NCI-H82 treated with DMSO at 0.1 percent for 48 hours (cell line): ENCODE data around the gene PLEKHJ1.

ENCODE experiments used
- DNase-seq: peaks from one replicate; lab custom pipeline; 2025; ENCODE audit not compliant: unreplicated experiment; lab: John Stamatoyannopoulos, UW

The PLEKHJ1 gene

GRCh38 chr19:2223959-2224358 is 12.2 kb downstream of the PLEKHJ1 start:
- DNase-seq: no peak

GRCh38 chr19:2223391-2223790 is 12.7 kb downstream of the PLEKHJ1 start:
- no peak for DNase-seq

- no peak for DNase-seq
These were observed 14.2 kb downstream of the PLEKHJ1 start for GRCh38 chr19:2221918-2222317.

GRCh38 chr19:2221250-2221831 is 14.8 kb downstream of the PLEKHJ1 start:
- no peak for DNase-seq

- no peak for DNase-seq
These were observed 16.4 kb downstream of the PLEKHJ1 start for GRCh38 chr19:2219726-2220125.

- DNase-seq: no peak
These were observed 18.5 kb downstream of the PLEKHJ1 start for GRCh38 chr19:2217591-2217990.

- no peak for DNase-seq
These were observed 19.5 kb downstream of the PLEKHJ1 start for GRCh38 chr19:2216361-2217225.

GRCh38 chr19:2215281-2215751 is 20.8 kb downstream of the PLEKHJ1 start:
- DNase-seq: no peak

GRCh38 chr19:2214251-2214650 is 21.9 kb downstream of the PLEKHJ1 start:
- DNase-seq: no peak

GRCh38 chr19:2213799-2214198 is 22.3 kb downstream of the PLEKHJ1 start:
- no peak for DNase-seq

- DNase-seq: no peak
These were observed 23.0 kb downstream of the PLEKHJ1 start for GRCh38 chr19:2212861-2213711.

GRCh38 chr19:2210987-2211740 is 25.0 kb downstream of the PLEKHJ1 start:
- no peak for DNase-seq

- no peak for DNase-seq
These were observed 25.9 kb downstream of the PLEKHJ1 start for GRCh38 chr19:2210206-2210605.

- no peak for DNase-seq
These were observed 26.7 kb downstream of the PLEKHJ1 start for GRCh38 chr19:2209408-2209807.

GRCh38 chr19:2208975-2209374 is 27.2 kb downstream of the PLEKHJ1 start:
- no peak for DNase-seq

- DNase-seq: no peak
These were observed 27.9 kb downstream of the PLEKHJ1 start for GRCh38 chr19:2207991-2208860.

- DNase-seq: no peak
These were observed 29.1 kb downstream of the PLEKHJ1 start for GRCh38 chr19:2207008-2207407.

GRCh38 chr19:2202366-2202765 is 33.8 kb downstream of the PLEKHJ1 start:
- DNase-seq: no peak

GRCh38 chr19:2201473-2202148 is 34.5 kb downstream of the PLEKHJ1 start:
- no peak for DNase-seq
